Astrocyte (in vitro differentiated cells and primary cell): ENCODE data around the gene UGCG. TPM values are rescaled to one million over a fixed set of nuclear protein-coding genes. Genes with fewer than 3 reads are reported as not detected.

ENCODE experiments used
- DNase-seq: peaks from one replicate; pipeline ENCODE4 v3.0.0-alpha.2; 2010; ENCODE audit warnings: low read depth
- FAIRE-seq: peaks from 2 replicates; lab custom pipeline; 2011; peaks lifted over from hg19 to GRCh38; lab: Jason Lieb, UNC
- H2AFZ ChIP-seq: 2 replicates; pipeline ENCODE4 v1.6.0; 2012; ENCODE audit warnings: low read depth, low read length, inconsistent platforms
- H3K27ac ChIP-seq: 2 replicates; pipeline ENCODE4 v1.5.1; 2011; ENCODE audit warnings: low read depth, low read length, inconsistent platforms
- H3K27me3 ChIP-seq: 2 replicates; pipeline ENCODE4 v1.6.0; 2011; ENCODE audit warnings: low read length, inconsistent platforms; ENCODE audit not compliant: insufficient read depth
- H3K36me3 ChIP-seq: 2 replicates; pipeline ENCODE4 v1.5.1; 2011; ENCODE audit warnings: low read length, inconsistent platforms; ENCODE audit not compliant: insufficient read depth
- H3K4me1 ChIP-seq: 2 replicates; pipeline ENCODE4 v1.5.1; 2011; ENCODE audit warnings: low read length, inconsistent platforms; ENCODE audit not compliant: insufficient read depth
- H3K4me2 ChIP-seq: 2 replicates; pipeline ENCODE4 v1.6.0; 2012; ENCODE audit warnings: low read length, inconsistent platforms
- H3K4me3 ChIP-seq: 2 replicates; pipeline ENCODE4 v1.5.1; 2011; ENCODE audit warnings: low read depth, mild to moderate bottlenecking, low read length, inconsistent platforms; ENCODE audit not compliant: insufficient read depth
- H3K79me2 ChIP-seq: 2 replicates; pipeline ENCODE4 v1.6.0; 2012; ENCODE audit warnings: mild to moderate bottlenecking, low read length, inconsistent platforms; ENCODE audit not compliant: insufficient read depth
- H3K9ac ChIP-seq: 2 replicates; pipeline ENCODE4 v1.6.0; 2012; ENCODE audit warnings: mild to moderate bottlenecking, low read length, inconsistent platforms
- H3K9me3 ChIP-seq: 2 replicates; pipeline ENCODE4 v1.5.1; 2012; ENCODE audit warnings: low read depth, mild to moderate bottlenecking, low read length, inconsistent platforms; ENCODE audit not compliant: insufficient read depth
- H4K20me1 ChIP-seq: 2 replicates; pipeline ENCODE4 v1.6.0; 2012; ENCODE audit warnings: low read length, inconsistent platforms; ENCODE audit not compliant: insufficient read depth
- H3K27ac Mint-ChIP-seq: one replicate; pipeline ENCODE4 v1.8.0; 2021; ENCODE audit warnings: mild to moderate bottlenecking, mixed read lengths; ENCODE audit not compliant: unreplicated experiment
- H3K27me3 Mint-ChIP-seq: one replicate; pipeline ENCODE4 v1.8.0; 2021; ENCODE audit warnings: low read depth, mixed read lengths; ENCODE audit not compliant: unreplicated experiment
- H3K36me3 Mint-ChIP-seq: one replicate; pipeline ENCODE4 v1.8.0; 2021; ENCODE audit warnings: low read depth, mixed read lengths; ENCODE audit not compliant: unreplicated experiment
- H3K4me1 Mint-ChIP-seq: one replicate; pipeline ENCODE4 v1.8.0; 2021; ENCODE audit warnings: low read depth, mixed read lengths; ENCODE audit not compliant: unreplicated experiment
- H3K4me3 Mint-ChIP-seq: one replicate; pipeline ENCODE4 v1.8.0; 2021; ENCODE audit warnings: mild to moderate bottlenecking, moderate library complexity, mixed read lengths; ENCODE audit not compliant: unreplicated experiment
- H3K9me3 Mint-ChIP-seq: one replicate; pipeline ENCODE4 v1.8.0; 2021; ENCODE audit warnings: mild to moderate bottlenecking, mixed read lengths; ENCODE audit not compliant: unreplicated experiment
- EZH2 ChIP-seq: IDR thresholded peaks from 2 replicates; pipeline ENCODE4 v1.6.1; 2012; ENCODE audit warnings: mild to moderate bottlenecking, low read length, inconsistent platforms; ENCODE audit not compliant: insufficient read depth
- total RNA-seq: library from RNA; stranded (reverse); gene quantifications from 2 replicates; pipeline ENCODE4 v1.2.1, GENCODE V29; 2021
- TF ChIP-seq, protein P1 (sequence below): IDR thresholded peaks from 2 replicates; pipeline ENCODE4 v1.5.1; 2011; ENCODE audit warnings: low read depth, mild to moderate bottlenecking, inconsistent platforms, low read length, moderate library complexity; ENCODE audit not compliant: insufficient read depth

The UGCG gene
- total RNA-seq, 1 donor from 2014 or later = 166 TPM

DNA sequence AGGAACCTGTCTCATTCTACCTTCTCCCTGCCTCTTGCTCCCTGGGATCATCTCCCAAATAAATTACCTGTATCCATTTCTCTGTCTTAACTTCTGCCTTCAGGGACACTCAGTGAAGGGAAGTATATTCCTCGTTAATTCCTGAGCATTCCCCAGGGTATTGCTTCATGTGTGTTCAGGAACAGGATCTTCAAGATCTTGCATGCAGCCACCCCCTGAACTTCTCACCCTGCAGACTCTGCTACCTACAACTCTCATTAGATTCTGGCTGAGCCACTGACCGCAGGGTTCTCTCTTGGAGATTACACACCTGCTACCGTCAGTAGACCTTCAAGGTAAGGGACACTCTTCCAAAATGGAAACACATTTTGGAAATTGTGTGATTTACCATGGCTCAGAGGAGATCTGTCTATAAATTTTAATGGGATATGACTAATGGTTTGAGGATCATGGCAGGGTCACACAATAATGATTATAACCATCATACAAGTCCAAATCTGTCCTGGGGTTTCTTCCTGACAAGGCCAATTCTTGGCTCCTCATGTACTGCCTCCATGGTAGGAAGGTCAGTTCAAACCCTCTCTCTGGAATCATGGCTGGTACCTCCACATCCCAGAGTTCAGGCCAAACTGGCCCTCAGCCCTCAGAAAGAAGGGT, 38.9 kb upstream of the UGCG start:
- Mint-ChIP-seq H3K27ac (no peak overlapping the region), H3K36me3 (no peaks in the 10 kb centered on the region), H3K4me1 (no peaks in the 10 kb centered on the region), H3K9me3 (no peaks in the 10 kb centered on the region), H3K4me3 (no peak overlapping the region), H3K27me3 (no peaks in the 10 kb centered on the region)
- Histone ChIP-seq H3K9me3 (no peaks in the 10 kb centered on the region), H3K27ac (no peak overlapping the region), H3K4me1 (no peaks in the 10 kb centered on the region), H3K4me2 (no peak overlapping the region), H3K4me3 (no peak overlapping the region), H3K27me3 (no peaks in the 10 kb centered on the region), H3K36me3 (no peaks in the 10 kb centered on the region), H3K79me2 (no peaks in the 10 kb centered on the region), H2AFZ (no peak overlapping the region), H3K9ac (no peak overlapping the region), H4K20me1 (no peaks in the 10 kb centered on the region)
- FAIRE-seq = no peak
- no peak for DNase-seq
- TF ChIP-seq, protein P1, sequence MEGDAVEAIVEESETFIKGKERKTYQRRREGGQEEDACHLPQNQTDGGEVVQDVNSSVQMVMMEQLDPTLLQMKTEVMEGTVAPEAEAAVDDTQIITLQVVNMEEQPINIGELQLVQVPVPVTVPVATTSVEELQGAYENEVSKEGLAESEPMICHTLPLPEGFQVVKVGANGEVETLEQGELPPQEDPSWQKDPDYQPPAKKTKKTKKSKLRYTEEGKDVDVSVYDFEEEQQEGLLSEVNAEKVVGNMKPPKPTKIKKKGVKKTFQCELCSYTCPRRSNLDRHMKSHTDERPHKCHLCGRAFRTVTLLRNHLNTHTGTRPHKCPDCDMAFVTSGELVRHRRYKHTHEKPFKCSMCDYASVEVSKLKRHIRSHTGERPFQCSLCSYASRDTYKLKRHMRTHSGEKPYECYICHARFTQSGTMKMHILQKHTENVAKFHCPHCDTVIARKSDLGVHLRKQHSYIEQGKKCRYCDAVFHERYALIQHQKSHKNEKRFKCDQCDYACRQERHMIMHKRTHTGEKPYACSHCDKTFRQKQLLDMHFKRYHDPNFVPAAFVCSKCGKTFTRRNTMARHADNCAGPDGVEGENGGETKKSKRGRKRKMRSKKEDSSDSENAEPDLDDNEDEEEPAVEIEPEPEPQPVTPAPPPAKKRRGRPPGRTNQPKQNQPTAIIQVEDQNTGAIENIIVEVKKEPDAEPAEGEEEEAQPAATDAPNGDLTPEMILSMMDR = no peak
- TF ChIP-seq EZH2 = no peak

- no peaks in the 10 kb centered on the region for H3K9me3 ChIP-seq
- Mint-ChIP-seq H3K36me3 (no peaks in the 10 kb centered on the region), H3K27me3 (no peaks in the 10 kb centered on the region), H3K4me1 (no peaks in the 10 kb centered on the region), H3K9me3 (no peaks in the 10 kb centered on the region), H3K27ac (no peak overlapping the region), H3K4me3 (no peak overlapping the region)
- no peak for DNase-seq
- no peak overlapping the region for H3K27ac ChIP-seq
- TF ChIP-seq, protein P1 = no peak
- TF ChIP-seq EZH2 = no peak
- no peaks in the 10 kb centered on the region for H3K27me3 ChIP-seq
- no peak overlapping the region for H2AFZ ChIP-seq
- no peak overlapping the region for H3K4me2 ChIP-seq
- H4K20me1 ChIP-seq = no peaks in the 10 kb centered on the region
- H3K4me1 ChIP-seq = no peaks in the 10 kb centered on the region
- FAIRE-seq = no peak
- no peak overlapping the region for H3K4me3 ChIP-seq
- H3K79me2 ChIP-seq = no peaks in the 10 kb centered on the region
- H3K36me3 ChIP-seq = no peaks in the 10 kb centered on the region
- no peak overlapping the region for H3K9ac ChIP-seq
Observed at GRCh38 chr9:111860443-111860842, 36.2 kb upstream of the UGCG start.

GRCh38 chr9:111863636-111864035, 33.0 kb upstream of the UGCG start:
- H3K27me3 ChIP-seq = no peaks in the 10 kb centered on the region
- H3K36me3 ChIP-seq = no peaks in the 10 kb centered on the region
- no peak overlapping the region for H3K27ac ChIP-seq
- FAIRE-seq (no peak), DNase-seq (no peak)
- no peaks in the 10 kb centered on the region for H4K20me1 ChIP-seq
- no peak overlapping the region for H3K4me2 ChIP-seq
- H3K9me3 ChIP-seq = no peaks in the 10 kb centered on the region
- Mint-ChIP-seq H3K36me3 (no peaks in the 10 kb centered on the region), H3K4me1 (peaks cover 3% of the 10 kb centered on the region), H3K9me3 (no peaks in the 10 kb centered on the region), H3K4me3 (no peak overlapping the region), H3K27ac (no peak overlapping the region), H3K27me3 (no peaks in the 10 kb centered on the region)
- H3K4me1 ChIP-seq = no peaks in the 10 kb centered on the region
- no peak overlapping the region for H2AFZ ChIP-seq
- H3K79me2 ChIP-seq = no peaks in the 10 kb centered on the region
- no peak overlapping the region for H3K9ac ChIP-seq
- no peak overlapping the region for H3K4me3 ChIP-seq
- TF ChIP-seq, protein P1 = no peak
- no peak for TF ChIP-seq EZH2
